Ammon's horn (tissue), 1 donor: ENCODE measurements around the gene PARP11.
"Not testable (repeated sequence)": the region's sequence is repeated elsewhere in the genome, so short reads cannot be mapped to it uniquely, and the experiment has no call there.

Experiments
- DNase-seq: peaks from one replicate; pipeline ENCODE4 v3.0.0-alpha.2; 2016; ENCODE audit warnings: low spot score

Gene PARP11

DNA sequence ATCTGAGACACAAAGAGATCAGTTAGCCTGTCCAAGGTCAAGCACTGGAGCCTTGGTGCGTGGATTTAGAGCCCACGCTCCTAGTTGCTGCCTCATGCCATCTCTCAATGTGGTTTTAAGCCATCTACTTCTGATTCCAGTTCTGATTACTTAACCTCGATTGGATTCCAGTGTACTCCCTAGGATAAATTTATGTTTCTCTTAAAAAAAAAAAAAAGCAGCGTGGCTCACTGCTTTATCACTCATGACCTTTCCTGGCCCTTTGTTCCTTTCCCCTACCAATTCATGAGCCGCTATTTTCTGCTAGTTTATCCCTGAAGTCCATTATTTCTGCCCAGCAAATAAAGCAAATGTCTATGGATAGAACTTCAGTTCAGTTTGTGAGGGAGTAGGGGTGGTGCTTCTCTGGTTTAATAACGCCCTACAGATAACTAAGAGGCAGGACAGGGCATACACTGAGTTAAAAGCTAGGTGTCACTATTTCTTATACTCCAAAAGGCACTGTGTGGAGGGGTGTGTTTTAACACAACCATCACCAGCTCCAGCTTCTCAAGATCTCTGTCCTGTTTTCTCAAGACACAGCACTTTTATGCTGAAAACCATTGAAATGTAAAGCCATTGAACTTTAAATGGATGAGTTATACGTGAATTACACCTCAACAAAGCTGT lies 9.8 kb upstream of the PARP11 start:
- DNase-seq, result no peak

DNA sequence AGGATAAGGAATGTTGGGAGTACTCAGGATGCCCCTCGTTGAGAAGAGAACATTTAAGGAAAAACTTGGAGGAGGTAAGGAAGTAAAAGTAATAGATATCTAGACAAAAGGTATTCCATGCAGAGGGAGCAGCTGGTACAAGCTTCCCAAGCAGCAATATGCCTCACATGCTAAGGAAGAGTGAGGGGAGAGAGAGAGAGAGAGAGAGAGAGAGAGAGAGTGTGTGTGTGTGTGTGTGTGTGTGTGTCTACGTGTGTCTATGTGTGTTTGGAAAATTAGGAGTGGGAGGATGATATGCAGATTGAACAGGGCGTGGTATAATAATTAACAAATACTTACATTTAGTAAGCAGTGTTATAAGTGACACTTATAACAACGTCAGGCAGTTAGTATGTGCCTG lies 9.2 kb upstream of the PARP11 start:
- no peak for DNase-seq

DNA sequence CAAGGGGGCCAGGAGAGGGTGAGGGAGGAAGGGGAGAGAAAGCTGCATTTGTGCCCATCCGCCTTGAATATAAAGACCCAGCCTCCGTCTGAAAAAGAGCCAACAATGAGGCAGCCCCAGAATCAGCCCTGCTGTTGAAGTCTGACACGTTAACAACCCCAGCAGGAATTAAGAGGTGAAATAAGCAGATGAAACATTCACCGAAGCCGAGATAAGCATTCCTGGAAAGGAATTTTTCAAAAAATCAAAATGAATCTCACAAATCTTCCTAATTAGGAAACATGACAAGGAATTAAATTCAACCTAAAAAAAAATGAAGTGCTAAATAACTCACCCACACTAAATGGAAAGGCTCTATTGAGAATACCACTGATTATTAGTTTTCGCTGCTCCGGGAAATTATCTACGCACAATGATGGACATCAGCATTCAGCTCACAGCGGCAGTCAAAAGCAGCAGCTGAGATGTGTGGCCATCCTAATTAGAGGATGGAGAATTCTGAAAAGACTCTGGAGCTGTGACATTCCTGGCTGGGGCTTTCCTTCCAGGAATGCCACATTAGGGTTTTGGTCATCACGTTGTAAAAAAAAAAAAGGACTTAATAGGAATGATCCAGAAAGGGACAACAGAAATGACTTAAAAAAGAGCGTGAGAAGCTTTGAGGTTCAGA lies 8.2 kb upstream of the PARP11 start:
- DNase-seq, result no peak

DNA sequence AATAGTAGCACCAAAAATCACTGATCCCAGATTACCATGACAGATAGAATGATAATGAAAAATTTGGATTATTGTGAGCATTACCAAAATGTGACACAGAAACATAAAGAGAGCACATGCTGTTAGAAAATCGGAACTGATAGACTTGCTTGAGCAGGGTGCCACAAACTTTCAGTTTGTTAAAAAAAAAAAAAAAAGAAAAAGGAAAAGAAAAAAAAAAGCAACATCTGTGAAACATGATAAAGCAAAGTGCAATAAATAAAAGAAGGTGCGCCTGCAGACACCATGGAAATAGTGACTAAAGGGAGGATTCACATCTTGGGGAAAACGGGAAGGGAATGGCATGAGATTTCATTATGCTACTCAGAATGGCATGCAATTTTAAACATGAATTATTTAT lies 6.6 kb upstream of the PARP11 start:
- DNase-seq, result no peak

DNA sequence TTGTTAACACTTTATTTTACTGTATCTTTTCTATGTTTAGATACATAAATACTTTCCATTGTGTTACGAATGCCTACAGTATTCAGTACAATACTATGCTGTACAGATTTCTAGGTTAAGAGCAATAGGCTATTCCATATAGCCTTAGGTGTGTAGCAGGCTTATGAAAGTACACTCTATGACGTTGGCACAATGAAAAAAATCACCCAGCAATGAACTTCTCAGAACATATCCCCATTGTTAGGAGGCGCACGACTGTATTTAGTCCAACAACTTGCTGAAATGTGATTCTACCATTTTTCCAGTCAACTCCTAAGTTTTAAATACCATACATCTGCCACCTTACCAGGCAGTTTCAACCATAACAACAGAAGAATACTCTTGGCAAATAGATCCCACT lies 1.8 kb downstream of the PARP11 start:
- DNase-seq, result no peak

DNA sequence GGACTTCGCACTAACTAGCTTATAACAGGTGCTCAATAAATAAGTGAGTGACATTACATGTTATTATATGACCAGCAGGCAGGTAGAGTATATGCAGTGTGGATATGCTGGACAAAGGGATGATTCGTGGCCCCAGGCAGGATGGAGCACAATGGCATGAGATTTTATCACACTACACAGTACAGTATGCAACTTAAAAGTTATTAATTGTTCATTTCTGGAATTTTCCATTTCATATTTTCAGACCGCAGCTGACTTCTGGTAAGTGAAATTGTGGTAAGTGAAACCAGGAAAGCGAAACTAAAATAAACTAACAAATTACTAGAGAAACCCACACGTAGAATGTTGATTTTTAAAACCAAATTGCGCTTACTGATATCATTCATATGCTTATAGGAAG lies 3.3 kb downstream of the PARP11 start:
- no peak for DNase-seq

DNA sequence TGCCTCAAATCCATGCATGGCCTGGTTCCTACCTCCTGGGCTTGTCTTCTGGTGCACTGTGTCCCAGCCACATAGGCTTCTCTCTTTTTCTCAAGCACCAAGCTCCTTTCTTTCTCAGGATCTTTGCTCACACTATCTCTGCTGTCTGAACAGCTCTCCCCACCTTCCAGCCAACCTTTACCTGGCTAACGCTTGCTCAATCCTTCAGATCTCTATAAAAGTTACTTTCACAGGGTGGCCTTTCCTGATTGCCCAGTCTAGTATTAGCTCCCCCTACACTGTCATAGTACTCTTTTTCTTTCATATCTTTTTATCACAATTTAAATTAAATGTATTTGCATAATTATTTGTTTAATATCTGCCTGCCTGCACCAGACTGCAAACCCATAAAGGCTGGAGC lies 3.8 kb downstream of the PARP11 start:
- no peak for DNase-seq

DNA sequence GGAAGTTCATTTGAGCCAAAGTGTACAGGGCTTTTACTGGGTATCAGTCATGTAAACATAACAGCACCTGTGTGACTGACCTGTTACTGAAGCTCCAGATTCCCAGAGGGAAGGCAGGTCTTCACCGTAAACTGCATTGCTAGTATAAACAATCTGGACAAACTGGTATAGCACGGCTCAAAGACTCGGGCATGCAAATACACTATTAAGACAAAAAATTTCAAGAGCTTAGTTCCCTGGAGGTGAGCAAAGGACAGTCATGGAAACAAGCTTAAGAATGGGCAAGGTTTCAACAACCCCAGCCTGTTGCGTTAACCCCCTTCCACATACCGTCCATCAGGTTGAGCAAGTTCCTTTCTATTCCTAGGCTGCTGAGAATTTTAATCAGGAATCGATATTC lies 9.4 kb downstream of the PARP11 start:
- no peak for DNase-seq

DNA sequence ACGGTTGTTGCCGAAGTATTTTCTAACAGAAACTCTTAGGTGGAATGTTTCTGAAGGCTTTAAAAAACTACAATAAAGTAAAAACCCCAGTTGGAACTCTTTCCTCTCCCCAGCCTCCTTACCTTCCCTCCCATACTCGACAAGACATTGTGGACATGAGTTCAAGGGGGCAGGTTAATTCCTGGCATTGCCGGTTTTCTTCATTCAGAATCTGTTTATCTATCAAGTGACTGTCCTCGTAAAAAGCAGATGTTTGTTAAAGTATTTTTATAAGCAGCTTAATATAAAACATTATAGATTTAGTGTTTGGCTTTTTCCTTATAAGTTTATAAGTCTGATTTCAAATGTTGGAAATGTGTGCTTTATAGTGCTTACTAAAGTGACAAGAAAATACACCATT lies 30.7 kb downstream of the PARP11 start:
- no peak for DNase-seq

DNA sequence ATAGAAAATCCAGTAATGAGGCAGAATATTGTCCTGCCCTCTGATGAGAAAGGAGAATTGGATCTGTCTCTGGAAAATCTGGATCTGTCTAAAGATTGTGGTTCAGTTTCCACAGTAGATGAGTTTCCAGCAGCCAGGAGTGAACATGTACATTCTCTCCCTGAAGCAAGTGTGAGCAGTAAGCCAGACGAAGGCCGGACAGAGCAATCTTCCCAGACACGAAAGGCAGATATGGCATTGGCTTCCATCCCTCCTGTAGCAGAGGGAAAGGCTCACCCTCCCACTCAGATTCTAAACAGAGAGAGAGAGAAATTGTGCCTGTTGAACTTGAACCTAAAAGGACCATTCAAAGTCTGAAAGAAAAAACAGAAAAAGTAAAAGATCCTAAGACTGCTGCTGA lies 31.4 kb downstream of the PARP11 start:
- no peak for DNase-seq

DNA sequence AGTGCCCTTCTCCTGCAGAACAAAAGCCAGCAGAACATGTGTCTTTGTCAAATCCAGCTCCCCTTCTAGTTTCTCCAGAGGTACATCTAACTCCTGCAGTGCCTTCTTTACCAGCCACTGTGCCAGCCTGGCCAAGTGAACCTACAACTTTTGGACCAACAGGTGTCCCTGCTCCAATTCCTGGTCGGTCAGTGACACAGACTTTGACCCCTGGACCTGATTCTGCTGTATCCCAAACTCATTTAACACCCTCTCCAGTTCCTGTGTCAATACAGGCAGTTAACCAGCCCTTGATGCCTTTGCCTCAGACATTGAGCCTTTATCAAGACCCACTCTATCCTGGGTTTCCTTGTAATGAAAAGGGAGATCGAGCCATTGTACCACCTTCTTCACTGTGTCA lies 32.4 kb downstream of the PARP11 start:
- DNase-seq, result not testable (repeated sequence)

DNA sequence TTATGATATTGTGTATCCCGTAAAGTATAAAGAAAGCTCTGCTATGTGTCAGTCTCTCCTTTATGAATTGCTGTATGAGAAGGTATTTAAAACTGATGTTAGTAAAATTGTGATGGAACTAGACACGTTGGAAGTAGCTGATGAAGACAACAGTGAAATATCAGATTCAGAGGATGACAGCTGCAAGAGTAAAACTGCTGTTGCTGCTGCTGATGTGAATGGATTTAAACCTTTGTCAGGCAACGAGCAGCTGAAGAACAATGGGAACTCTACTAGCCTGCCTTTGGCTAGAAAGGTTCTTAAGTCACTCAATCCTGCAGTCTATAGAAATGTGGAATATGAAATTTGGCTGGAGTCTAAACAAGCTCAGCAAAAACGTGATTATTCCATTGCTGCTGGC lies 33.5 kb downstream of the PARP11 start:
- DNase-seq, result not testable (repeated sequence)

DNA sequence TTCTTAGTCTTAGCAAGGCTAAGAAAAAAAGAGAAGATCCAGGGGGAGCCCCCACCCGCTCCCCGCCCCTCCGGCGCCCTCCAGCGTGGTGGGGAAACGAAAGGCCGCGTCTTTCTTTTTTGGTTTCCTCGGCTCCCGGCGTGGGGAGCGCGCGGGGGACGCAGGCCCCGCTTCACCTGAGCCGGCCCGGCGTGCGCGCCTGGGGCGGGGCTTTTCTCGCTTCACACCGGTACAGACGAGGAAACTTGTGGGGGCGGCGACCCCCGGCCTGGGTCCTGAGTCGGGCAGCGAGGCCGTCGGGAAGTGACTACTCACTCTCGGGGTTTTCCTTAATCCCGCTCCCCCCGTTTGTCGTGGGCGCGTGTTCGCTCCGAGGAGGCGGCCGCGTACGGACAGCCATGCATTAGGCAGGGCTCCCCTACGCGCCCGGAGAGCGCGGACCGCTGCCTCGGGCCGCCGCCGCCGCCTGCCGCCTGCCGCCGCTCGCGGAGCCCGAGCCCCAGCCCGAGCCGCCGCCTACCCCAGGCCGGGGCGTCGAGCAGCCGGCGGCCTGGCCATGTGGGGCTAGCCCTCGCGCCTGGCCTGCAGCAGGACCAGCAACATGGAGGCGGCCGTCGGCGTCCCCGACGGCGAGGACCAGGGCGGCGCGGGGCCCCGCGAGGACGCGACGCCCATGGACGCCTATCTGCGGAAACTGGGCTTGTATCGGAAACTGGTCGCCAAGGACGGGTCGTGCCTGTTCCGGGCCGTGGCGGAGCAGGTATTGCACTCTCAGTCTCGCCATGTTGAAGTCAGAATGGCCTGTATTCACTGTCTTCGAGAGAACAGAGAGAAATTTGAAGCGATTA lies 34.3 kb downstream of the PARP11 start:
- DNase-seq, result not testable (repeated sequence)

DNA sequence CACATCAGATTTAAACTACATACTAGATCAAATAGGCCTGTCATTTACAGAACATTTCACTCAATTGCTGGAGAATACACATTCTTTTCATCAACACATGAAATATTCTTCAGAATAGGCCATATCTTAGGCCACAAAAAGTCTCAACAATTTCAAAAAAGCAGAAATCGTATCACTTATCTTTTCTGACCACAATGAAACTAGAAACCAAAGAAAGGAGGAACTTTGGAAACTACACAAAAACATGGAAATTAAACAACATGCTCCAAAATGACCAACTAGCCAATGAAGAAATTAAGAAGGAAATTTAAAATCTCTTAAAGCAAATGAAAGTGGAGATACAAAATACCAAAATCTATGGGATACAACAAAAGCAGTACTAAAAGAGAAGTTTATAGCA lies 35.1 kb downstream of the PARP11 start:
- no peak for DNase-seq

DNA sequence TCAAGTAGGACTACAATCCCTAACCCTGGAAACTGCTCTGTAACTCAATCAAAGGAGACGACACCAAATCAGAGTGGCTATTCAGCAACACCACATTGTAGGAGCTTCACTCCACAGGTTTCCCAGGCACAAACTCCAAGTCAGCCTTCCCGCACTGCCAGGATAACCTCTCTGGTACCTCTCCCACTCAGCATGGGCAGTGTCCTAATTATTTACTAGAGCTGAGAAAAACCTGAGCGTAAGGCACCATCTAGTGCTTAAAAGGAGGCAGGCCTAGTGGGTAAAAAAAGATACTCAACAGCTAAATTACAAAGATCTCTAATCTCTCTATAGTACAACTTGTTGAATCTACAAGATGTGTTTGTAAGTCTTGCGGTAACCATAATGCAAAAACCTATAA lies 36.1 kb downstream of the PARP11 start:
- DNase-seq, result no peak

DNA sequence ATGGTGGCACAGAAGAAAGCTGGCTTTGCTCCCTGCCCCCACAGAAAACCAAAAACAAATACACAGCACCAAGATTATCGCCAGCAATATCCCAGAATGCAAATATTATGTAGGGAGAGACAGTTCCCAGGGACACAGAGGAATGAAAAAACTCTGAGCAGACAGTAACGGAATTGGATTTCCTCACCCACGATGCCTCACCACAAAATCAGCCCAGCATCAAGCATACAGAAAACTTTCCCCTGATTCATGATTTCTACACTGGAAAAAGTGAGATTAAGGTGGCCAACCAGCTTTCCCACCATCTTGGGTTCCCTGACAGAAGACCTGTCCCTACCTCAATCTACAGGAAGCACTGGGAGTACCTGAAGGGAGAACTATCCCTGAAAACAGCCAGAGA lies 36.6 kb downstream of the PARP11 start:
- no peak for DNase-seq

DNA sequence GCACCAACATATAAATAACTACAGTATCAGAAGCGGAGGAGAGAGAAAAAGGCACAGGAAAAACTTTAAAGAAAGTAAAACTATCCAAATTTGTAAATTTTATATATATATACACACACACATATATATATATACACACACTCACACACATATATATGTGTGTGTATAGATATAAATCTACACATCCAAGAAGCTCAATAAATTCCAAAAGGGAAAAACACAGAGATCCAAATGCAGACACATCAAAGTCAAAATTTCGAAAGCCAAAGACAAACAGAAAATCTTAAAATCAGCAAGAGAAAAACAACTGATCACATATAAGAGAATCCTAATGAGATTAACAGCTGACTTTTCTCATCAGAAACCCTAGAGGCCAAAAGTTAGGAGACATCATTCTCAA lies 37.3 kb downstream of the PARP11 start:
- no peak for DNase-seq

DNA sequence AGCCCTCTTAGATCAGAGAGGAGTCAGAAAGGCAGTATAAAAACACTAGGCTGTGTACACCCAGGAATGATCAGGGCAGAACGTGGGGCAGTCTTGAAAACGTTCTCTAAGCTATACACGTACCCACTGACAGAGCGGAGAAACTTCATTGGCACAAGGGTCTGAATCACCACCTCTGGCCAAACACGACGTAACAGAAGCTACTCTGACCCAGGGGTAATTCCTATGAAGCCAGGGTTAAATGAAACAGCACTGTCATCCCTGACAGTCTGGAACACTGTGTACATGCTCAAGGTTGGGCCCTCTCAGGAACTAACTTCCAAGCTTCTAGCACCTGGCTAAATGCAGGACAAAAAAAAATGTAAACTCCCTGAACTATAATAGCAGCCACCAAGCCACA lies 38.4 kb downstream of the PARP11 start:
- DNase-seq, result no peak

DNA sequence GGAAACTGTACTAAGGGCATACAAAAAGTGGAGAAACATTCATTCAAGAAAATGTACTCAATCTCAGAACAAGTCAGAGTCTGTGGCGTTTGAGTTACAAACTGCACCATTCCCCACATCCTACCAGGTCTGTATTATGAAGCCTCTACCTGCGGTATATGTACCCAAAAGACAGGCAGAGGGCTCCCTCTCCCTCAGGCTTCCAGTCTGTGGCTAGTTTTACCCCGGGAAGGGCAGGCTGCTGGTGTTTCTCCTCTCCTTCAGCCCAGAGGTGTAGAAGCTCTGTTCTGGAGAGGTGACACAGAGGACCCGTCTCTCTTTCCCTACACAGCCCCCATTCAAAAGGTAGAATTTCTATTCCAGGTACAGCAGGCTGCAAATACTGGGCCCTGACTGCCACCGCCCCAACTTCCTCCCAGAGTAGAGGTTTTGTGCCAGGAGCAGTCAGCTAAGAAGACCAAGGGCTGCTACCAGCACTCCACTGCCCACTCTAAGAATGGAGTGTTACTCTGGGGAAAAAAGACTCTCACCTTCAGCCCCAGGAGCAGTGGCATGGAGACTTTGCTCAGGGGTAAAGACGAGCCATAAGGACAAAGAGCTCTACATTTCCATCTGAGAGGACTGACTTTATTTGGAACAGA lies 39.4 kb downstream of the PARP11 start:
- no peak for DNase-seq

DNA sequence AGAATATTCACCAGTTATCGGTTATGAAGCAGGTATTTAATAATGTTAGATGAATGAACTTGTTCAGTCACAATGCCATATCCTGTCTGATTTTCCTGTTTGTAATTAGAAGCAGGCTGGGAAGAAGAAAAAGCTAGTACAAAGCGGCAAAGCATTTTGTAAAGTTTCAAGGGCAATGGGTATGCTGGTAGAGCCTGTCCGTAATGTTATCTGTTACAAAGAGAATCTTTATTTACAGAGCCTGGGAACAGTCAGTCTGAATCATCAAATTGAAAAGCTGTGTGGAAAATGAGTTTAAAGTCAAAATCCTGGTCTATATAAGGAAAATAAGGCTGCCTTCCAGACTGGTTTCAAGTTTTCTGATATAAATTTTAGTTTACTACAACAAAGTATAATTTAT lies 40.5 kb downstream of the PARP11 start:
- no peak for DNase-seq

DNA sequence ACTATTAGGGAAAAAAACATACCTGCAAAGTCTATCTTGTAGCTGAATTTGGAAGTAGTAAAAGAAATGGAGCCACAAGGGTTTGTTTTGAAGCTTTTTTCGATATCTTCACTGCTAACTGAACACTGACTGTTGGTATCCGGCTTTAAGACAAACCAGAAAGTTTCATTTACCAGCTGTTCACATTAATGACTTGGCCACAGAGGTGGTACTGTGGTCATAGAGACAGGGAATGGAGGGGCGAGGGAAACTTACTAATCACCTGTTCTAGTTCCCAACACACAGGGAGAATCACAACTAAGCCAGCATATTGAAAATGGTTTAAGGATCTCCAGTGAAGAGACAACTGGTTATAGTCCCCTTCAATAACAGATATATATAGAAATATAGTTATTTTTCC lies 44.3 kb downstream of the PARP11 start:
- DNase-seq, result no peak

DNA sequence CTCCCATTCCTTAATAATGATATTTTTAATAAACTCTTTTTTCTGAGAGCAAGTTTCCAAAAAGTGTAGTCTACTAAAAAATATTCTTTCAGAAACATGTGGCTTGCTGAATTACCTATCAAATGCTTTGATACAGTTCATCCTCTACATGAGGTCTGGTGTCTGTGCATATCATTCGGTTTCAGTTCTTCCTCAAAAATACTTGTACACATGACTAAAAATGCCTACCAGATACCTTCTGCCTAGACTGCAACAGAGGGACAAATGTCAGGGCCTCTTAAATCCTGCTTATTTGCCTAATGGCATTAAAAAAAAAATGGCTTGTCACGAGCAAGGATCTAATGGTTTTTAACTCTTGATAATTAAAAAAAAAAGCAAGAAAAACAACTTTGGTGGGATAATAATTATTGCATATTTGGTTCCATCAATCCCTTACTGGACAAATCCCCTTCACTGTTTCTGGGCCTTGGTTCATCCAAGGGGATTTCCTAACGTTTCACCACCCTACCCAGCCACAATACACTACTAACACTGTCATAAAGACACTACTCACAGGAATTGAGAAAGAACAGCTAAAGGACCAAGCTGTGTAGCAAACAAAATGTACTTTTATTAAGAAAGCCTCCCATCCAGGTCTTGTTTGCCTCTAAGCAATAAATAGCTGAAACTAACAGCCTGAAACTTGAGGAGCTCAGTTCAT lies 45.7 kb downstream of the PARP11 start:
- no peak for DNase-seq
